Measurements from ENCODE around the gene EDIL3.
"Not testable (repeated sequence)": the region's sequence is repeated elsewhere in the genome, so short reads cannot be mapped to it uniquely, and the experiment has no call there.

EDIL3 gene

GRCh38 chr5:84378420-84378819 lies 6.3 kb downstream of the EDIL3 start:
- no peak for DNase-seq

DNA sequence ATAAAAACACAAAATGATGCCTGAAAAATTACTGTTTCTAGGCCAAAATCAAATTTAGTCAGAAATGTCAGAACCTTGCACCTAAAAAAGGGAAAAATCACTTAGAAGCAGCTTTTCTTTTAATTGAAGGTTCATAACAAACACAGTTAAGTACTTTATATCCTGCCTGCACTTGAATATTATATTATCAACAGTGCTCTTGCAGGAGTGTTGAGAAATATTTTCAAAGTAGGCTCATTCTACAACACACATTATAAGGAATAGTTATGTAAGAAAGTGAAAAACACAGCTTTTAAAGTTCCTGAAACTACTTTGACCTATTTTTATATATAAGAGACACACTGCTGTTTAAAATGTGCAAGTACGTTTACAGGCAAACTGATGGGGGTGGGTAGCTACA lies 8.3 kb downstream of the EDIL3 start:
- no peak for DNase-seq

DNA sequence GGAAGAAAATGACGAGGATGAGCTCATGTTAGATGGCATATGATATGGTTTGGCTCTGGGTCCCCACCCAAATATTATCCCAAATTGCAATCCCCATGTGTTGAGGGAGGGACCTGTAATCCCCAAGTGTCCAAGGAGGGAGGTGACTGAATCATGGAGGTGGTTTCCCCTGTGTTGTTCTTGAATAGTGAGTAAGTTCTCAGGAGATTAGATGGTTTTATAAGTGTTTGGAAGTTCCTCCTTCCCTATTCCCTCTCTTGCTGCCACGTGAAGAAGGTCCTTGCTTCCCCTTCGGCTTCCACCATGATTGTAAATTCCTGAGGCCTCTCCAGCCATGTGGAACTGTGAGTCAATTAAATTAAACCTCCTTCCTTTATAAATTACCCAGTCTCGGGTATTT lies 10.1 kb downstream of the EDIL3 start:
- DNase-seq = no peak

- no peak for DNase-seq
Observed at GRCh38 chr5:84373506-84373905, 11.2 kb downstream of the EDIL3 start.

DNA sequence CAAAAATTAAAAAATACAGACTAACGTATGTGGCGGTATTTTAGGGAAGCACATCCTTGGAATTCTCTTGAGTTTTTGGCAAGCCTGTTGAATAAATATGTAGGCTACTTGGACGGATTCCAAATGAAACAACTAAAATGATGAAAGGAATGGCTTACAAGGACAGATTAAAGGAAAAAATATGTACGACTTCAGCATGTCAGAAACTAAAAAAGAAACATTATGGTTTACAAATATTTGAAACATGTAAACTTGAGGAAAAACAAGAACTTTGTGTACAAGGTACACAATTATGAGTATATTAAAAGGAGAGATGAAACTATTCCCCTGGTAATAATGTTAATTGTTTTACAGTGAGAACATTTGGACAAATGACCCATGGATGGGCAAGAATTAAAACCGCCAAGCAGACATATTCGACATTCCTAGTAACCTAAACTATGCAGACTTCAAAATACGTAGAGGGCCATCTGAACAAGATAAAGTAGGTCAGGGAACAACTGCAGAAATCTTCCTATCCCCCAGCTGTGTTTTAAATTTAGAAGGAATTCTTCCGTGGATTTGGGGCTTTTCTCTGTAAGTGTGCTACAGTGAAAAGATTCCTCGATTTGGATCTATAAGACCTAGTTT lies 12.5 kb downstream of the EDIL3 start:
- no peak for DNase-seq

DNA sequence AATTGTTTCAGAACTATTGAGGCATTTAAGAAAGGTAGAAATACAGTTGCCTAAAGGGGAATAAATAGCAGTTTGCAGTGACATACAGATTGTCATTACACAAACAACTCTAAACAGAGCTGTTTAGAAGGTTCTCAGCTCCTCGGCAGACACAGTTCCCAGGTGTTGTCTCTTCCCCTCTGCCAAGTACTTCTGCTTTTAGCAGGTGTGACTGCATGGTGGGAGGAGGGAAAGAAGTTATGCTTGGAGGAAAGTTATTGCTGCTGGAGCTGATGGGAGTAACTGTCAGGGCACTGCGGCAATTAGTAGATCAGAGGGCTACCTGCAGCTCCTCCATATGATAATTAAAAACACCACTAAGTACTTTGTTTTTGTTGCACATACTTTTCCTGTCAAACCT lies 14.5 kb downstream of the EDIL3 start:
- DNase-seq = no peak

- no peak for DNase-seq
Observed at GRCh38 chr5:84364043-84364442, 20.6 kb downstream of the EDIL3 start.

DNA sequence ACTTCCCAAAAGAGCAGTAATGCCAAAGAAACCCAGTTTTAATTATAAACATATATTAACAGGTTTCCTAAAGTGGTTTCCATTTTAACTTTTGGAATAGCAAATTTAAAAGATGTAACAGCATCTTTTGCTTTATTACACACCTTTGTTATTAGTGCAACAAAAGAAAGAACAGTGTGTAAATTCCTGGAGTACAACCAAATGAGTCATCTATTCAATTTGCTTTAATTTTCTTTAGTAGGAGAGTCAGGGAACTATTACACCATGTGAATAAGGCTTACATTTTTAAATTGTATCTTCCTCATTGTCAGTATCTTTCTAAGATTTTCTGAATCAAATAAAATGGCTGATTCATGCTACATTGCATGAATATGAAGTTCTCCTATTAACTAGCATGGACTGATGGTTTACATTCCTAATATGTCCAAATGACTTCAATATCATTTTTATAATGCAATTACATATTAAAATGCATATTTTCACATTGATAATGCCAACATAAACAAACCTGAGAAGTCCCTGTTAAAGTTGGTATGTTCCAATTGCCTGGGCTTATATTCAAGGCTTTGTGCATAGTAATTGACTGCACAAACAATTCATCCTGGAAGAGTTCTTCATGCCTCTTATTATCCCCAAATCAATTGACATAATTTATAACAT lies 22.5 kb downstream of the EDIL3 start:
- DNase-seq = no peak

GRCh38 chr5:84361572-84361971 lies 23.1 kb downstream of the EDIL3 start:
- DNase-seq = no peak

DNA sequence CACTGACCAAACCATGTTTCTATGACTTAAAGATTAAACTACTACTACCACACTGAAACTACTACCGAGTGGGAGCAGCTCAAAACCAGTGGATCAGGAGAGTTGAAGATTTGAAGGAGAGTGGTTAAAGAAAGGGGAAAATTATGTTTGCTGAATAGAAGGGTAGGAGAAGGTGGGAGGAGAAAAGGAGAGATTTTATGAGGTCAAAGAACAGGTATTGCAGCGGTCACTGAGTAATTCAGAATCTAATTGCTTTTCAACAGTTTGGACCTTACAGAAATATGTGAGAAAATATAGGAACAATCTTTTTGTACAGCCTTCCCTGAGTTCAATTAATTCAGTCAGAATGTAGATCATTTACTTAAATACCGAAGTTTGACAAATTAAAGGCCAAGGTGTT lies 24.6 kb downstream of the EDIL3 start:
- no peak for DNase-seq

DNA sequence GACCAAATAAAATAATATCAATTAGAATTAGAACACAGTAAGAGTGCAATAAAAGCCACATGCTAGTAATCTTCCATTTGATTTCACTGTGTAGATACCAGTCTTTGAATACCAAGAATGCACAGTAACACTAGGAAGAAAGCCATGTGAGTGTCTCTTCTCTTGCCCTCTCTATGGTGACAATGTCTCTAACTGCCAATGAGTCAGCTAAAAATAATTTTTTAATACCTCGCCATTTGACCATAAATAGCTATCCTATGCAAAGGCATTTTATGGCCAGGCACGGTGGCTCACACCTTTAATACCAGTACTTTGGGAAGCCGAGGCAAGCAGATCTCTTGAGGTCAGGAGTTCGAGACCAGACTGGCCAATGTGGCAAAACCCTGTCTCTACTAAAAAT lies 30.6 kb downstream of the EDIL3 start:
- DNase-seq = no peak

GRCh38 chr5:84344788-84345187 lies 39.9 kb downstream of the EDIL3 start:
- DNase-seq = no peak

DNA sequence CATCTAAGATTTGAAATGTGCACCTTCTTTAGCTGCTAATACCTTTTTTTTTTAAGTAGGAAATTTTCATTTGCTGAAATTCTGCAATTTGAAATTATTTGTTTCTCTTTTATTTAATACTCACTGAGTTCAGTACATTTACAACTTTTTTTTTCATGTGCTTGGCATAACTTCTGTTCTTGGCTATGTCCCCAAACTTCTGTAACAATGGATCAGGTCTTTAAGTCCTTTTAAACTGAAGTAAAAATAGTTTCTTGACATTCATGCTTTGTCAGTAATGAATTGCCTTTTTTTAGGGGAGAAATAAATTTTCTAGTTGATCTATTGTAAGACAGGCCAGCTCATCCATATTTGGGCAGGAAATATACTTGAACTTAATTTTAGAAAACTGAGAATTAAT lies 41.5 kb downstream of the EDIL3 start:
- no peak for DNase-seq

GRCh38 chr5:84332106-84332505 lies 52.6 kb downstream of the EDIL3 start:
- DNase-seq = no peak

DNA sequence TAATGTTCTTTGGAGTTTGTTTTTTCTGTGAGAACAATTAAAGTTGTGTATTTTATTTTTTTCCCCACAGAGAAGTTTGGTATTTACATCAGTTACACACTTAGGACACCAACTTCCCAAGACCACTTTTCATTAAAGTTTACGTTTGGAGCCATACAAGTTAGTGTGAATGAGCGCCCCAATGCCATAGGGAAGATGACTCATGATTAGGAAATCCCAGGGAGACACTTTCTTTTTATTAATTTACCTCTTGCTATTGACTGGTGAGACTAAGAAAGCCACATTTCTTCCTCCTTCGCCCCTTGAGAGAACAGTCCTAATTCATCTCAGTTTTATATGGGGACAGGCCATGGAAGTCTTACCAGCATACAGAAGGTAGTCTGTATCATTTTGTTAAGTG lies 57.1 kb downstream of the EDIL3 start:
- DNase-seq = no peak

DNA sequence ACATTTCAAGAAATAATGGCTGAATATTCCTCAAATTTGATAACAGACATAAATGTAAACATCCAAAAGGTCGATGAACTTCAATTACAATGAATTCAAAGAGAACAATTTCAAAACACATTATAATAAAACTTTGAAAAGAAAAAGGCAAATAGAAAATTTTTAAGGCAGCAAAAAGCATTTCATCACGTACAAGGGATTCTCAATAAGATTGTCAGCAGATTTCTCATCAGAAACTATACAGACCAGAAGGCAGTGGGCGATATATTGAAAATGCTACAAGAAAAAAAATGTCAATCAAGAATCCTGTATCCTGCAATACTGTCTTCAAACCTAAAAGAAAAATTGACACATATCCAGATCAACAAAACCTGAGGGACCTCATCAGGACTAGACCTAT lies 62.0 kb downstream of the EDIL3 start:
- DNase-seq = no peak

DNA sequence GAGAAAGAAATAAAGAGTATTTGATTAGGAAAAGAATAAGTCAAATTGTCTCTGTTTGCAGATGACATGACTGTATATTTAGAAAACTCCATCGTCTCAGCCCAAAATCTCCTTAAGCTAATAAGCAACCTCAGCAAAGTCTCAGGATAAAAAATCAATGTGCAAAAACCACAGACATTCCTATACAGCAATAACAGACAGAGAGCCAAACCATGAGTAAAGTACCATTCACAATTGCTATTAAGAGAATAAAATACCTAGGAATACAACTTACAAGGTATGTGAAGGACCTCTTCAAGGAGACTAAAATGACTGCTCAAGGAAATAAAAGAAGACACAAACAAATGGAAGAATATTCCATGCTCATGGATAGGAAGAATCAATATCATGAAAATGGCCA lies 66.9 kb downstream of the EDIL3 start:
- not testable (repeated sequence) for DNase-seq

- not testable (repeated sequence) for DNase-seq
Observed at GRCh38 chr5:84312280-84312679, 72.4 kb downstream of the EDIL3 start.

GRCh38 chr5:84309850-84310249 lies 74.8 kb downstream of the EDIL3 start:
- not testable (repeated sequence) for DNase-seq

DNA sequence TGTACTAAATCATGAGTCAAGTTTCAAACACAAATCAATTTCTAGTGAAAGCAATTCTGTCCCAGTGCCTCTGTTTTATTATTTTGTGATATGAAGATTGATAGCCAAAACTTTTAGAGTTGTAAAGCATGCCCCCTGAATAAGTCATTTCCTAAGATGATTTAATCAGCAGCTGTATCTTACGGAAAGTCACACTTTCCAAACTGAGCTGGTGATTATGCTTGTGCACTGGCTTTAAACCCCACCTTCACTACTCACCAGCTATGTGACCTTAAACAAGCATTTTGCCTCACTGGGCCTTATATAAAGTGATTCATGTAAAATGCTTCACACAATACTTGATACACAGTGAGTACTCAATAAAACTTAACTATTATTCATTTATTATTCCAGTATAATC lies 78.1 kb downstream of the EDIL3 start:
- DNase-seq = no peak

GRCh38 chr5:84304599-84304998 lies 80.1 kb downstream of the EDIL3 start:
- no peak for DNase-seq

DNA sequence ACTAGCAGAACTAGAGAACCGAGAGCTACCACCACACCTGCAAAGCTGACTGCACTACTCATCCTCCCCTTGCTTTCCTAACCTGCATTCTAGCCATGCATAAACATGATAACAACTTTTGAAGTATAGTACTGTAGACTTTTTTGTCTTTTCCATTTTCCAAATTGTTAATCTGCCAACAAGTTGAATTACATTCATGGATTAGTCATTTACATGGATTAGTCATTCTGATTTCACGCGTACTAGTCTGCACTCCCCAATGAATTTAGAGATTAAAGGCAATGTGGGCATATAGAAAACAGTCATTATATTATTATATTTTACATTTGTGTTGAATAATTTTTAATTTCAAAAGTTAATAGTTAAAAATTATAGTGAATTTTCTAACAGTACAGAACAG lies 81.4 kb downstream of the EDIL3 start:
- no peak for DNase-seq

GRCh38 chr5:84301535-84301934 lies 83.1 kb downstream of the EDIL3 start:
- no peak for DNase-seq

GRCh38 chr5:84299959-84300358 lies 84.7 kb downstream of the EDIL3 start:
- no peak for DNase-seq

- no peak for DNase-seq
Observed at GRCh38 chr5:84298628-84299027, 86.1 kb downstream of the EDIL3 start.

All from bone marrow (tissue), 2 donors.